ENCODE data around the gene RAB24.
"Not testable (repeated sequence)": the region's sequence is repeated elsewhere in the genome, so short reads cannot be mapped to it uniquely, and the experiment has no call there.

Gene RAB24

DNA sequence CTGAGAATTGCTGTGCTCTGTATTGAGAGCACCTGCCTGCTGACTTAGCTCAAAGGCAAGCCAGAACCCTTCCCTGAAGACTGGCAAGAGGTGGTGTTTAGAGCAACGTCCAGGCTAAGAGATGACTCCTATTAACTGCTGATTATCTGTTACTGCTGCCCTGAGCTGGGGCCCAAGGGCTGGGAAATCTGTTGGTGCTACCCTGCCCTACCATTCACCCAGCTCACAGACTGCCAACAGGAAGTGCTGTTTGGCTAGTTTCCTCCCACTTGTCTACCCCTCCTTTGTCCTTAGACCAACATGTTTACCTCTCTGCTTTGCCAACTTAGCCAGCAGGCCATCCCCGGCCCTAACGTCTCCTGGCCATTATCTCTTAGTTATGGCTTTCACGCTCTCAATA lies 6.9 kb downstream of the RAB24 start:
- DNase-seq (ENCODE audit: low read depth in 1 of 2, low spot score in 1 of 2), result no peak

DNA sequence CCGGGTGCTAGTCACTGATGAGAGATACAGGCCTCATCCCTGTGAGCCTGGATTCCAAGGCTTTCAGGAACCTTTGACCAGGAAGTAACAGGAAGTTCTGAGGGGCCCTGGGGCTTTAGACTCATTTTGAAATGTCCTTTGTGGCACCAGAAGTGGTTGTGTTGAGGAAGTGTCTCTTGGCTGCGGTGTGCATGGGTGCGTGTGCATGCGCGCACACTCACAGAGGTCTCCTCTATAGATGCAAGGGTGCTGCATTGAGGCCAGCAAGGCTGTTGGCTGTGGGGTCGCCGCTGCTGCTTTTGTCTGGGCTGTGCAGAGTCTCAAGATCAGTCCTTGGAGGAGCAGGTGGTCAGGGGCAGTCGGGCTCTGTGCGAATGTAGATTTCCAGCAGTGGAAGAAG lies 7.6 kb downstream of the RAB24 start:
- no peak for DNase-seq (ENCODE audit: low read depth in 1 of 2, low spot score in 1 of 2)

DNA sequence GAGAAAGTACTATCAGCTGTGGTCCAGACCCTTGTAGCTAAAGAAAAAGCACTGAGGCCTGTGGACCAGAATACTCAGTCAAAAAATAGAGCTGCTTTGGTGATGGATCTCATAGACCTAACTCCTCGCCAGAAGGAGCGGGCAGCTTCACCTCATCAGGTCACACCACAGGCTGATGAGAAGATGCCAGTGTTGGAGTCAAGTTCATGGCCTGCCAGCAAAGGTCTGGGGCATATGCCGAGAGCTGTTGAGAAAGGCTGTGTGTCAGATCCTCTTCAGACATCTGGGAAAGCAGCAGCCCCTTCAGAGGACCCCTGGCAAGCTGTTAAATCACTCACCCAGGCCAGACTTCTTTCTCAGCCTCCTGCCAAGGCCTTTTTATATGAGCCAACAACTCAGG lies 8.9 kb downstream of the RAB24 start:
- no peak for DNase-seq (ENCODE audit: low read depth in 1 of 2, low spot score in 1 of 2)

DNA sequence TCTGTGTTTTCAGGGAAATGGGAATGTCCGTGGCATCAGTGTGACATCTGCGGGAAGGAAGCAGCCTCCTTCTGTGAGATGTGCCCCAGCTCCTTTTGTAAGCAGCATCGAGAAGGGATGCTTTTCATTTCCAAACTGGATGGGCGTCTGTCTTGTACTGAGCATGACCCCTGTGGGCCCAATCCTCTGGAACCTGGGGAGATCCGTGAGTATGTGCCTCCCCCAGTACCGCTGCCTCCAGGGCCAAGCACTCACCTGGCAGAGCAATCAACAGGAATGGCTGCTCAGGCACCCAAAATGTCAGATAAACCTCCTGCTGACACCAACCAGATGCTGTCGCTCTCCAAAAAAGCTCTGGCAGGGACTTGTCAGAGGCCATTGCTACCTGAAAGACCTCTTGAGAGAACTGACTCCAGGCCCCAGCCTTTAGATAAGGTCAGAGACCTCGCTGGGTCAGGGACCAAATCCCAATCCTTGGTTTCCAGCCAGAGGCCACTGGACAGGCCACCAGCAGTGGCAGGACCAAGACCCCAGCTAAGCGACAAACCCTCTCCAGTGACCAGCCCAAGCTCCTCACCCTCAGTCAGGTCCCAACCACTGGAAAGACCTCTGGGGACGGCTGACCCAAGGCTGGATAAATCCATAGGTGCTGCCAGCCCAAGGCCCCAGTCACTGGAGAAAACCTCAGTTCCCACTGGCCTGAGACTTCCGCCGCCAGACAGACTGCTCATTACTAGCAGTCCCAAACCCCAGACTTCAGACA lies 9.5 kb downstream of the RAB24 start:
- no peak for DNase-seq (ENCODE audit: low read depth in 1 of 2, low spot score in 1 of 2)

DNA sequence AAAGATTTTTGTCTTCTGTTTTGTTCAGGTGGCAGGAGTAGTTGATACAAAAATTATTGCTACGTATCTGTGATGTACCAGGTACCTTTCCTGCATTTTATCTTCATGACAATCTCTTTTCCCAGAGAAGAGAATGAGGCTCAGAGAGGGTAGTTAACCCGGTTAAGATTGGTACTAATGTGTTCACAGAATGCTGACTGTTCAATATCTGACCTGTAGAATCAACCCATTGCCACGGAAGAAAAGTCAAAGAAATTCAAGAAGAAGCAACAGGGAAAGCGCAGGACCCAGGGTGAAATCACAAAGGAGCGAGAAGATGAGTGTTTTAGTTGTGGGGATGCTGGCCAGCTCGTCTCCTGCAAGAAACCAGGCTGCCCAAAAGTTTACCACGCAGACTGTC lies 11.8 kb downstream of the RAB24 start:
- DNase-seq (ENCODE audit: low read depth in 1 of 2, low spot score in 1 of 2), result no peak

DNA sequence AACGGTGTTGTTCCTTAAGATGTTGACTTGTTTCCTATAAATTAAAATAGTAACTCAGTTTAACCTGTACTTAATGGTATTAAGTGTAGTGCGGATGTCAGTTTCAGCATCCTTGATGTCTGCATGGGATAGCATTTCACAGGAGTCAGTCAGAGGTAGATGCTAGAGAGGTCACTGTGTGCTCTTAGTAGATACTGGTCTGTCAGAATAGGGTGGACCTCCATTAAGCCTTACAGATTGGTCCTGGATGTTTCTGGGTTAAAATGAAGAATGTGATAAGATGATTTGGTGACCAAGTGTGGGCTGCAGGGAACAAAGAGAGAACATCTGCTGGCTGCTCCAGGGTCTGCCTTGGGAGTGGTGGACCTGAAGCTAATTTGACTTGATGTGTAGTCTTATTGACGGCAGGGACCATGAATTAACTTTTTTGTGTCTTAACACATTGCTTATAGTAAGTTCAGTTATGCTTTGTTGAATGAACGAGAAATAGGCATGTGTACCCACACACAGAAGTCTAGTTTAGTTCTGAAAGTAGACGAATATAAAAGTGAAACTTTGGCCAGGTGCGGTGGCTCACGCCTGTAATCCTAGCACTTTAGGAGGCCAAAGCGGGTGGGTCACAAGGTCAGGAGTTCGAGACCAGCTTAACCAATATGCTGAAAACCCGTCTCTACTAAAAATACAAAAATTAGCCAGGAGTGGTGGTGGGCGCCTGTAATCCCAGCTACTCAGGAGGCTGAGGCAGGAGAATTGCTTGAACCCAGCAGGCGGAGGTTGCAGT lies 12.5 kb downstream of the RAB24 start:
- no peak for DNase-seq (ENCODE audit: low read depth in 1 of 2, low spot score in 1 of 2)

DNA sequence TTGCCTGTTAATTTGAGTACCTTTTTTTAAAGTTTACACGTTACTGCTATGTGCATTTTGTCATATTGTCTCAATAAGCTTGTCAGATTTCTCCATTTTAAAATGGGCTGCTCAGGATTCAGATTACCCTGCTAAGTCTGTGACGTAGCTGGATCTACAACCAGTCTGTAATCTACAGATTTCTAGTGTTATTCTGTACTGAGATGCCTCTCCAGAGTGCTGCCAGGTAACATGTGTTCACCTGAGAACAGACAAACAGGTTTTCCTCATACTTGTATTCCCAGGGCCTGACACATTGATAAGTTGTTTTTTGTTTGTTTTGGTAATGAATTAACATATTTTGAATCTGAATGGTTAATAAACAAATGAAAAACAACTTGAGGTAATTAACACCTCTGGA lies 15.3 kb downstream of the RAB24 start:
- no peak for DNase-seq (ENCODE audit: low read depth in 1 of 2, low spot score in 1 of 2)

DNA sequence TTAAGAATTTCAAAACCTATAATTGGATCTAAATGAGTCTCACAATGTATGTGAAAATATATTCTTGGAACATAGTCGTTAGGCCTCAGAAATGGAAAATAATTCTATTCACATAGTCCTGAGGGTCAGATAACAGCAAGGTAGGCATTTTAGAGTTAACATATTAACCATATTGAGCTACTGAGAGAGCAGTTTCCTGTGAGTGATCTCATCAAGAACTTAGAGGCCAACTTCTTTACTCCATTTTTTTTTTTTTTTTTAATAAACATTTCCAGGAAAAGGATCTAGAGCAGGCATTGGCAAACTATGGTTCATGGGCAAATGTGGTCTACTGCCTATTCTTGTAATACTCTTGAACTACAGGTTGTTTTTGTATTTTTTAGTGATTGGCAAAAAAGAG lies 26.6 kb downstream of the RAB24 start:
- no peak for DNase-seq (ENCODE audit: low read depth in 1 of 2, low spot score in 1 of 2)

DNA sequence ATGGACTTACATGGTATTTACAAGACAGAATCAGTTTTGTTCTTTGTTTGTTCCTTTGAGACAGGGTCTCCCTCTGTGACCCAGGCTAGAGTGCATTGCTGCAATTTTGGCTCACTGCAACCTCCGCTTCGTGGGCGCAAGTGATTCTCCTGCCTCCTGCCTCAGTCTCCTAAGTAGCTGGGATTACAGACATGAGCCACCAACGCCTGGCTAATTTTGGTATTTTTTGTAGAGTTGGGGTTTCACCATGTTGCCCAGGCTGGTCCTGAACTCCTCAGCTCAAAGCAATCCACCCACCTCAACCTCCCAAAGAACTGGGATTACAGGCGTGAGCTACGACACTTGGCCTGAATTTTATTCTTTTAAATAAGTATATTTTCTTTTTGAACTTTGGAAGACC lies 27.6 kb downstream of the RAB24 start:
- no peak for DNase-seq (ENCODE audit: low read depth in 1 of 2, low spot score in 1 of 2)

DNA sequence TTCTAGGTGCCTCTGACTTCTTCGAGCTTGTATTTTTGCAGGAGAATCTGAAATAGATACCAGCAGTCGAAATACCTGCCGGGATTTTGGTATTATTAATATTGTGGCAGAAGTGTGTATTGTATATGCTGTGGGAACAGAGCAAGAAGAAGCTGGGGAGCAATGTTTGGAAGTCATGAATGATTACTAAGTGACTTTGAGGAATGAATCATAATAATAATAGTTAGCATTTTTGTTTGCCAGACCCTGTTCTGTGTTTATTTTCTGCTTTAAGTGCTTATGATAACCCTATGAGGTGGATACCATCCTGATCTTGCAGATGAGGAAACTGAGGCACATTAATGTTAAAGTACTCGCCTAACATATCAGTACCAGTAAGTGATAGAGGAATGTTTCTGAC lies 32.4 kb downstream of the RAB24 start:
- no peak for DNase-seq (ENCODE audit: low read depth in 1 of 2, low spot score in 1 of 2)

DNA sequence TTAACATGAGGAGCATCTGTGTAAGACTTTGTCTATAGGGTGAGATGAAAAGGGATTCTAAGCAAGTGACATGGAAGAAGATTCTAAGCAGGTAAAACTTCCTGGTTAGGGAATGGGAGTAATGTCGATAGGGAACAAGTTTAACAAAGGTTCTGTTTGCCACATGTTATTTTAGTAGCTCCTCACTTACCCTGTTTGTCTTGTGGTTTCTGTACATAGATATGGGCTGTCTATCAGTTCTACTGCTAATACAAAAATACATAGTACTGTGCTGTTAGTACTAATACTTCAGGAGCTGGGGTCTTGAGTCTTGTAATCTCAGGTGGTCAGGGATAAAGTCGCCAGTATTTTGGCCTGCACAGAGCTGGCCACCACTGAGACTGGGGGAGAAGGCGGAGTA lies 32.9 kb downstream of the RAB24 start:
- no peak for DNase-seq (ENCODE audit: low read depth in 1 of 2, low spot score in 1 of 2)

DNA sequence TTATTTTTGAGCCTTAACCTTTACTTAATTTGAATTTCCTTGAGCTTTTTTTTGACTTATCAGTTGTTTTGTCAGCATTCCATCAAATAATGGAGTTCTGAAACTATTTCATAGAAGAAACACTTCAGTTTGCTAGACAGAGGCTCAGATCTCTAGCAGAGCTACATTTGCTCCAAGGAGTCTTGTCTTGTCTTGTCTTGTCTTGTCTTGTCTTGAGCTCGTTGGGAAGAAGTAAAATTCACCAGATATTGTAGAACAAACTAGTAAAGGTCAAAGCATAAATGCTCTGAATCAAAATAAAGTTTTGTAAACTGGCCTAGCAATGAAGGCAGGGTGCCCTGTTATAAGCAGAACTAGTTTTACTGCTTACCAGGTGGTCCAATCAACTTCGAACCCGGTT lies 33.5 kb downstream of the RAB24 start:
- DNase-seq (ENCODE audit: low read depth in 1 of 2, low spot score in 1 of 2), result no peak

DNA sequence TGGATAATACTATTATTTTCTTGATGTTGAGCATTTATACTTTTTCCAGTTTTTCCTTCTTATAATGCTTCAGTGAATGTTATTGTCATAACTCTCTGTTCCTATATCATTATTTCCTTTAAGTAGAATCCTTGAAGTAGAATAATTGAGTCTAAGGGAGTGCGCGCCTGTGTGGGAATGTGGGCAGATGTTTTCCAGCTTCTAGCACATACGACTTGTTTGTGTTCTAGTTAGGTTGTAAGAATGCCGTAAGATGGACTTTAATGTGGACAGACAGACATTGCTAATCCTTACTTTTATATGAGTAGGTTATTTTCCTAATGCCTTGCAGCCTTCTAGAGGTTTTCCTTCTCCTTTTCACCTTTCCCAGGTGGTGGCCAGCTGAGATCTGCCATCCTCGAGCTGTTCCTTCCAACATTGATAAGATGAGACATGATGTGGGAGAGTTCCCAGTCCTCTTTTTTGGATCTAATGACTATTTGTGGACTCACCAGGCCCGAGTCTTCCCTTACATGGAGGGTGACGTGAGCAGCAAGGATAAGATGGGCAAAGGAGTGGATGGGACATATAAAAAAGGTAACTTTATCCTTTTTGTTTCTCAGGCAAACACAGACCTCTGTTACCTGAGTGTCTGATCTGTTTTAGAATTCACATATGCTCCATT lies 34.2 kb downstream of the RAB24 start:
- no peak for DNase-seq (ENCODE audit: low read depth in 1 of 2, low spot score in 1 of 2)

DNA sequence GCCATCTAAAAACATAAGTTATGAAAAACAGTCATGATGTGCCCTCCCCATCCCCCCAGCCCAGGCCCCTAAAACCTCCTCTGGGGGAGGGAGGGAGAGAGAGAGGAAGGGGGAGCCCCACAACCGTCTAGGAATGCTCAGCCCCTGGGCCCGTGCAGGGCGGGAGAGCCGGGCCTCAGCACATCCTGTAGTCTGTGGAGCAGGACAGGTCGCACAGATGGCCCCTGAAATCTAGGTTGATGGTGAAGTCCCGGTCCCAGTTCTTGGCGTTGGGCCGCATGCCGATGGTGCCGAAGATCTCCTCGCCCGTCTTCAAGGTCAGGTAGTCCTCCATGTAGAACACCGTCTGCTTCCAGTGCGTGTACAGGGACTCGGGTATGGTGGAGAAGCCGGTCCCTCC lies 38.1 kb downstream of the RAB24 start:
- no peak for DNase-seq (ENCODE audit: low read depth in 1 of 2, low spot score in 1 of 2)

DNA sequence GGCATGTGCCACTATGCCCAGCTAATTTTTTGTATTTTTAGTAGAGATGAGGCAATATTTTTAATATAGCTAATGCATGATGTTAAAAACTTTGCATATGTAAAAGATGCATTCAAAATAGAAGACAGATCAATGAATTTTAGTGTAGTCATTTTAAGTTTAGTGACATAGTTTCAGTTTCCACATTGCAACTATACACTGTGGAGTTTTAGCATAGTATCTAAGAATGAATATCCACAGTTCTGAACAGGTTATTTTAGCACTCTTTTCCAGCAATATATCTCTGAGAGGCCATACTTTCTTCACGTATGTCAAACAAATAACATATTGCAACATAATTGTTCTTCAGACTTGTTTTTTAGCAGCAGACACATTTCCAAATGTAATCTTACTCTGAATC lies 39.3 kb downstream of the RAB24 start:
- no peak for DNase-seq (ENCODE audit: low read depth in 1 of 2, low spot score in 1 of 2)

DNA sequence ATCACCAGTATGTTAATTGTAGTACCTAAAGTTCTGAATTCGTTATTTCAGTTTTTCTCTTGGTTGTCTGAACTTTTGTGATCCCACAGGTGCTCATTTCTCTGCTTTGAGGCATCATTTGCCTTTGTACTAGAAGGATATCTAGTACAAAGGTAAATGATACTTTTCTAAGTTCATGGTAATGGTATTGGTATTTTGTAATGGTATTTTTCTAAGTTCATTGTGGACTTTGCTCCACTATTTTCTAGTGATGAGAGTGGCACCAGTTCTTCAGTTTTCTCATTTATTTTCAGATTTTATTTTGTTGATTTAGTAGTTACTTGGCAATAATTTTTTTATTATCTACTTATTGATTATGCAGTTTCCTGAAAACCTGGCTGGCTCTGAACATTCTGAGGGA lies 42.0 kb downstream of the RAB24 start:
- no peak for DNase-seq (ENCODE audit: low read depth in 1 of 2, low spot score in 1 of 2)

DNA sequence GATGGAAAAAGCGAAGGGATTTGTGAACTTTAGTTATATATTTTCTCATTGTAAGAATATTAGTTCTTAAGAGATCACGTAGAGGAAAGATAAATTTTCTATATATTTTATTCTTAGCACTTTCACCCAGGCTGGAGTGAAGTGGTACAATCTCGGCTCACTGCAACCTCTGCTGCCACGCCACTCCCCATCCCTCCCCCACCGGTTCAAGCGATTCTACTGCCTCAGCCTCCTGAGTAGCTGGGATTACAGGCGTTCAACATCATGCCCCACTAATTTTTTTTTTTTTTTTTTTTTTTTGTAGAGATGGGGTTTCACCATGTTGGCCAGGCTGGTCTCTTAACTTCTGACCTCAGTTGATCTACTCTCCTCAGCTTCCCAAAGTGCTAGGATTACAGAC lies 42.6 kb downstream of the RAB24 start:
- no peak for DNase-seq (ENCODE audit: low read depth in 1 of 2, low spot score in 1 of 2)

DNA sequence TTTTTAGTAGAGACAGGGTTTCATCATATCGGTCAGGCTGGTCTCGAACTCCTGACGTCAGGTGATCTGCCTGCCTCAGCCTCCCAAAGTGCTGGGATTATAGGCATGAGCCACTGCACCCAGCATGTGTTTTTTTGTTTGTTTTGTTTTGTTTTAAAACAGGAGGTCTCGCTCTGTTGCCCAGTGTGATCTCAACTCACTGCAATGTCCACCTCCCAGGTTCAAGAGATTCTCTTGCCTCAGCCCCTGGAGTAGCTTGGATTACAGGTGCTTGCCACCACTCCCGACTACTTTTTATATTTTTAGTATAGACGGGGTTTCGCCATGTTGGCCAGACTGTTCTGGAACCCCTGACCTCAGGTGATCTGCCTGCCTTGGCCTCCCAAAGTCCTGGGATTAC lies 44.8 kb downstream of the RAB24 start:
- not testable (repeated sequence) for DNase-seq (ENCODE audit: low read depth in 1 of 2, low spot score in 1 of 2)

DNA sequence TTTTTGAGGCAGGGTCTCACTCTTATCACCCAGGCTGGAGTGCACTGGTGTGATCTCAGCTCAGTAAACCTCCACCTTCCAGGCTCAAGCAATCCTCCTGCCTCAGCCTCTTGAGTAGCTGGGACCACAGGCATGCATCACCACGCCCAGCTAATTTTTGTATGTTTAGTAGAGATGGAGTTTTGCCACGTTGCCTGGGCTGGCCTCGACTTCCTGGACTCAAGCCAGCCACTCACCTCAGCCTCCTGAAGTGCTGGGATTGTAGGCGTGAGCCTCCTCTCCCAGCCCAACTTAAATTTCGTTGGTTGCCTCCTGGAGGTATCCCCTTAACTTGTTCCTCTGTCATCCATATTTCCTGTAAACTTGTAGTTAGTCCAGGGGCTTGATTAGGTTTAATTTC lies 47.2 kb downstream of the RAB24 start:
- no peak for DNase-seq (ENCODE audit: low read depth in 1 of 2, low spot score in 1 of 2)

DNA sequence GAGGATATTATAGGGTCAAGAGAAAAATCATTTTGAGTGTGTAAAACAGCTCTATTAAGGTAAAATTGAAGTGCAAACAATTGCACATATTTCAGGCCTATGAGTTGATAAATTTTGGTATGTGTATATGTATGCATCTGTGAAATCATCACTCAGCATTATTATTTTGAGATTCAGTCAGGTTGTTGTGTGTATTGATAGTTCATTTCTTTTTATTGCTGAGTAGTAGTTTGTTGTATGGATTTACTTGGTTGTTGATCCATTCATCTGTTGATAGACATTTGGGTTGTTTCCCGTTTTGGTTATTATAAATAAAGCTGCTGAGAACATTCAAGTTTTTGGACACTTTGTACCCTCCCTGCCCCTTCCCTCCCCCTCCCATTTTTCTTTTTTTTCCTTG lies 50.3 kb downstream of the RAB24 start:
- DNase-seq (ENCODE audit: low read depth in 1 of 2, low spot score in 1 of 2), result no peak

Measured in stimulated activated CD4-positive, alpha-beta T cell treated with anti-CD3 and anti-CD28 coated beads, Interleukin-15, amount 100 ng/mL, for 1 hour (primary cell).